ENCODE measurements around the gene GZF1. TPM values are rescaled to one million over a fixed set of nuclear protein-coding genes. Genes with fewer than 3 reads are reported as not detected.

GZF1 gene
- polyA plus RNA-seq, 1 of the 3 experiments (the other 2 are of a cell fraction): 20.6 TPM

GRCh38 chr20:23365390-23366165, 3.6 kb downstream of the GZF1 start:
- Histone ChIP-seq H3K9me2 (no peaks in the 10 kb centered on the region), H3K4me3 (ENCODE audit: low read depth in 2 of 2, low read length in 1 of 2) (no peak overlapping the region), H3F3A (replicated peaks; ENCODE audit: insufficient read depth) (peaks cover 21% of the 10 kb centered on the region), H2AFZ (ENCODE audit: low read depth) (no peak overlapping the region), H3K79me2 (ENCODE audit: insufficient read depth) (peaks cover 70% of the 10 kb centered on the region), H3K9me3 (no peaks in the 10 kb centered on the region), H3K27ac (ENCODE audit: low read depth in 2 of 2, low read length in 1 of 2) (no peak overlapping the region), H3K36me3 (replicated peaks in 1 of 2; ENCODE audit: control insufficient read depth in 1 of 2, insufficient read depth in 2 of 2, low read length in 1 of 2) (peaks cover 43 to 58% of the 10 kb centered on the region in 2 experiments), H3K9ac (no peak overlapping the region), H3K4me2 (no peak overlapping the region), H4K20me1 (ENCODE audit: insufficient read depth) (peaks cover 58% of the 10 kb centered on the region), H3K27me3 (ENCODE audit: insufficient read depth) (no peaks in the 10 kb centered on the region), H3K4me1 (ENCODE audit: control insufficient read depth in 1 of 2, insufficient read depth in 2 of 2, low read depth in 1 of 2, low read length in 1 of 2) (peaks cover 16 to 26% of the 10 kb centered on the region in 2 experiments; a peak in 3 of 4 replicates)
- TF ChIP-seq USF2 (IDR thresholded peaks at IDR 0.05; ENCODE audit: borderline replicate concordance, low read depth, low read length) (no peak), FOSL2 (IDR thresholded peaks at IDR 0.05; ENCODE audit: borderline replicate concordance, low read depth) (no peak), RFX5 (IDR thresholded peaks at IDR 0.05; ENCODE audit: low read length) (no peak), MEF2A (IDR thresholded peaks at IDR 0.05; ENCODE audit: borderline replicate concordance, low read depth) (no peak), IRF3 (IDR thresholded peaks at IDR 0.05; ENCODE audit: low read depth, low read length) (no peak), GATA2 (CRISPR knock-in tag; IDR thresholded peaks at IDR 0.05) (no peak), MAX (IDR thresholded peaks at IDR 0.05; ENCODE audit: low read depth) (no peak), NFIC (IDR thresholded peaks at IDR 0.05; ENCODE audit: borderline replicate concordance) (no peak)
- DNase-seq: peak; percentile 37
- WGBS (ENCODE audit: low lambda C conversion rate): 98% methylated on average over 46 of the region's 65 CpGs
- CTCF ChIA-PET: interaction anchor here (0.9 kb wide), 1 partner anchor 10 kb away, joined by 3 read pairs; no protein-coding TSS in a partner anchor
- POLR2A ChIA-PET: no interaction called here

GRCh38 chr20:23366384-23366783, 4.4 kb downstream of the GZF1 start:
- no peaks in the 10 kb centered on the region for H3K9me2 ChIP-seq
- ChIA-PET POLR2A (no interaction called here), CTCF (no interaction called here)
- peaks cover 51 to 66% of the 10 kb centered on the region in 2 experiments for H3K36me3 ChIP-seq (replicated peaks in 1 of 2; ENCODE audit: control insufficient read depth in 1 of 2, insufficient read depth in 2 of 2, low read length in 1 of 2)
- peaks cover 17% of the 10 kb centered on the region for H3F3A ChIP-seq (replicated peaks; ENCODE audit: insufficient read depth)
- H3K9me3 ChIP-seq: no peaks in the 10 kb centered on the region
- peaks cover 70% of the 10 kb centered on the region for H3K79me2 ChIP-seq (ENCODE audit: insufficient read depth)
- no peak overlapping the region for H3K9ac ChIP-seq
- H2AFZ ChIP-seq (ENCODE audit: low read depth): no peak overlapping the region
- whole genome bisulfite sequencing (ENCODE audit: low lambda C conversion rate): 50% methylated on average over 1 of the region's 1 CpG
- H3K4me3 ChIP-seq (ENCODE audit: low read depth in 2 of 2, low read length in 1 of 2): no peak overlapping the region; a peak in 1 of 4 replicates
- peaks cover 11 to 21% of the 10 kb centered on the region in 2 experiments; a peak in 3 of 4 replicates for H3K4me1 ChIP-seq (ENCODE audit: control insufficient read depth in 1 of 2, insufficient read depth in 2 of 2, low read depth in 1 of 2, low read length in 1 of 2)
- peaks cover 58% of the 10 kb centered on the region for H4K20me1 ChIP-seq (ENCODE audit: insufficient read depth)
- no peak overlapping the region for H3K27ac ChIP-seq (ENCODE audit: low read depth in 2 of 2, low read length in 1 of 2)
- no peaks in the 10 kb centered on the region for H3K27me3 ChIP-seq (ENCODE audit: insufficient read depth)
- TF ChIP-seq CTCF (IDR thresholded peaks at IDR 0.05) (no peak), NRF1 (IDR thresholded peaks at IDR 0.05; ENCODE audit: low read depth, low read length) (no peak), SMC3 (IDR thresholded peaks at IDR 0.05; ENCODE audit: low read depth, low read length) (no peak), RXRA (IDR thresholded peaks at IDR 0.05; ENCODE audit: borderline replicate concordance, low read depth) (no peak)
- DNase-seq: no peak
- no peak overlapping the region for H3K4me2 ChIP-seq

Measured in SK-N-SH (cell line).